ENCODE data around the gene AVPR1A.

The AVPR1A gene

GRCh38 chr12:63093711-63094110, 57.3 kb downstream of the AVPR1A start:
- no peak for DNase-seq (ENCODE audit: low read depth in 2 of 2)

GRCh38 chr12:63093084-63093483, 57.9 kb downstream of the AVPR1A start:
- no peak for DNase-seq (ENCODE audit: low read depth in 2 of 2)
